ENCODE results near the gene GPR132.
"Not testable (repeated sequence)": the region's sequence is repeated elsewhere in the genome, so short reads cannot be mapped to it uniquely, and the experiment has no call there.

Gene GPR132

GRCh38 chr14:105074601-105075053 lies 9.4 kb upstream of the GPR132 start:
- peak; percentile 94 for DNase-seq

- DNase-seq, result no peak
Observed at GRCh38 chr14:105073720-105074600, 8.7 kb upstream of the GPR132 start.

GRCh38 chr14:105072892-105073719 lies 7.9 kb upstream of the GPR132 start:
- DNase-seq, result no peak

- peak; percentile 90 for DNase-seq
Observed at GRCh38 chr14:105072381-105072861, 7.2 kb upstream of the GPR132 start.

- DNase-seq, result no peak
Observed at GRCh38 chr14:105071942-105072341, 6.7 kb upstream of the GPR132 start.

- DNase-seq, result no peak
Observed at GRCh38 chr14:105071326-105071725, 6.1 kb upstream of the GPR132 start.

- DNase-seq, result no peak
Observed at GRCh38 chr14:105070760-105071137, 5.5 kb upstream of the GPR132 start.

- DNase-seq, result no peak
Observed at GRCh38 chr14:105069871-105070759, 4.9 kb upstream of the GPR132 start.

GRCh38 chr14:105069522-105069870 lies 4.3 kb upstream of the GPR132 start:
- no peak for DNase-seq

- no peak for DNase-seq
Observed at GRCh38 chr14:105068818-105069217, 3.6 kb upstream of the GPR132 start.

GRCh38 chr14:105067969-105068301 lies 2.7 kb upstream of the GPR132 start:
- DNase-seq, result no peak

GRCh38 chr14:105067140-105067968 lies 2.1 kb upstream of the GPR132 start:
- no peak for DNase-seq

- no peak for DNase-seq
Observed at GRCh38 chr14:105066240-105067071, 1.2 kb upstream of the GPR132 start.

- DNase-seq, result no peak
Observed at GRCh38 chr14:105064721-105065143, 498 bp downstream of the GPR132 start.

- DNase-seq, result no peak
Observed at GRCh38 chr14:105064001-105064400, 1.2 kb downstream of the GPR132 start.

GRCh38 chr14:105063506-105063905 lies 1.7 kb downstream of the GPR132 start:
- DNase-seq, result not testable (repeated sequence)

GRCh38 chr14:105063056-105063455 lies 2.2 kb downstream of the GPR132 start:
- DNase-seq, result no peak

GRCh38 chr14:105062048-105062433 lies 3.2 kb downstream of the GPR132 start:
- no peak for DNase-seq

- DNase-seq, result no peak
Observed at GRCh38 chr14:105061428-105062047, 3.7 kb downstream of the GPR132 start.

GRCh38 chr14:105060751-105061427 lies 4.3 kb downstream of the GPR132 start:
- no peak for DNase-seq
